ENCODE data around the gene CDA.

CDA gene

DNA sequence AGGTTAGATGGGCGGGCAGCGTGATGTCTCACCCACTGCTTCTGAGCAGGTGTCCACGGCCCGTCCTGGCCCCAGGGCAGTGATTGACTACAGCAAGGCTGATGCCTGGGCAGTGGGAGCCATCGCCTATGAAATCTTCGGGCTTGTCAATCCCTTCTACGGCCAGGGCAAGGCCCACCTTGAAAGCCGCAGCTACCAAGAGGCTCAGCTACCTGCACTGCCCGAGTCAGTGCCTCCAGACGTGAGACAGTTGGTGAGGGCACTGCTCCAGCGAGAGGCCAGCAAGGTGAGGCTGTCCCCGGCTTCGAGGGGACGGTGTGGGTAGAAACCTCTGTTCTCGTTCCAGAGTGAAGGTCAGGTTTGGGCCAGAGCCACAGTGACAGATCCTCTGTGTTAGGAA is 60.0 kb downstream of the CDA start:
- DNase-seq (no peak), ATAC-seq (no peak)

DNA sequence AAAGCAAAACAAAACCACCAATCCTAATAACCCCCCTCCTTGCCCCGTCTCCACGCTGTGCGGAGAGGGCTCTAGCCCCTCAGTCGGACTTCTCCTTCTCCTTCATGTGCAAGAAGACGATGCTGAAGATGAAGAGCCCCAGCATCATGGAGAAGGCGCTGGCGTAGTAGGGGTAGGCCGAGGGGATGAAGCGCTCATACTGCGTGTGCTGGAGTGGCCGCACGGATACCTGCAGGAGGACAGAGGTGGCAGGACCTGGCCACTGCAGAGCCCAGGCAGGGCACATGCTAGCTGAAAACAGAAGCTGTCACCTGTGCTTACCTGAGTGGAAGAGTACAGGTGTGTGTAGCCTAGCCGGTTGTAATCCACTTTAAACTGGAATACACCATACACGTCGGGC is 63.4 kb downstream of the CDA start:
- ATAC-seq = no peak
- DNase-seq = no peak

DNA sequence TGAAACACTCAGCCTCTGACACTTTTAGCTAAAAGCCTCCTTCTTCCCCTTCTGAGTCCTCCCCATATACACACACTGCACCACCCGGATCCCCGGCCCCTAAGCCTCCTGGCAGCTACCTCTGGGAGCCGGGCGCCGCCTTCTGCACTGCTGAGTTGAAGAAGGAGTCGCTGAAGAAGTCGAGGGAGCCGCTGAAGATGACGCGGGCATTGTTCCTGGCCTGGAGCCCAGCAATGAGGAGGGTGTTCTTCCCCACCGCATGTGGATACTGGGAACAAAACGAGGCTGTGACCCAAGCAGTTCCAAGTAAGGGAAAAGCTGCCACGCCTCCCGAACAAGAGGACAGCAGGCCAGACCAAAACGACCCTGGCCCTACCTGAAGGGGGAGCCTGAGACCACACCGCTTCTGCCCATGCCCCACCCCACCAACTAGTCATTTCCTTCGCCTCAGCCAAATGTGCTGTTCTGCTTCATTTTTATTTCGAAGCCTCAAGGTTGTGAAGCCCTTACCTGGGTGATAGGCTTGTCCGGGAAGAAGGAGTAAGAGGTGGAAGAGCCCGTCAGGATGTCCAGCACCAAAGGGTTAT is 65.3 kb downstream of the CDA start:
- DNase-seq (no peak), ATAC-seq (no peak)

DNA sequence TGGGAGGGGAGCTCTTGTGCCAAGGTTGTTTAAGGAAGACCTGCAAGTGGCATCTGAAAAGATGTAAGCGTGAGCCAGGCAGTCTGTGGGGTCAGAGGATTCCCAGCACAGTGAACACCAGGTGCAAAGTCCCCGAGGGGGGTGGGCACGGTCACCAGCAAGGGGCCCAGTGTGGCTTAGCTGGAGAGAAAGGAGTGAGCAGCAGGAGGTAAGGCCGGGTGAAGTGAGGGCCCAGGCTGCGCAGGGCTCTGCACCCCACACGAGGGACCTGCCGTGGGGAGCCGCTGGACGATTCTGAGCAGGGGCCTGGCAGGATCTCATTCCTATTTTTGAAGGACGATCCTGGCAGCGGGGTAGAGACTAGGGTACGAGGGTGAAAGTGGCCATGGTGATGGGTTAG is 68.1 kb downstream of the CDA start:
- ATAC-seq = no peak
- no peak for DNase-seq

DNA sequence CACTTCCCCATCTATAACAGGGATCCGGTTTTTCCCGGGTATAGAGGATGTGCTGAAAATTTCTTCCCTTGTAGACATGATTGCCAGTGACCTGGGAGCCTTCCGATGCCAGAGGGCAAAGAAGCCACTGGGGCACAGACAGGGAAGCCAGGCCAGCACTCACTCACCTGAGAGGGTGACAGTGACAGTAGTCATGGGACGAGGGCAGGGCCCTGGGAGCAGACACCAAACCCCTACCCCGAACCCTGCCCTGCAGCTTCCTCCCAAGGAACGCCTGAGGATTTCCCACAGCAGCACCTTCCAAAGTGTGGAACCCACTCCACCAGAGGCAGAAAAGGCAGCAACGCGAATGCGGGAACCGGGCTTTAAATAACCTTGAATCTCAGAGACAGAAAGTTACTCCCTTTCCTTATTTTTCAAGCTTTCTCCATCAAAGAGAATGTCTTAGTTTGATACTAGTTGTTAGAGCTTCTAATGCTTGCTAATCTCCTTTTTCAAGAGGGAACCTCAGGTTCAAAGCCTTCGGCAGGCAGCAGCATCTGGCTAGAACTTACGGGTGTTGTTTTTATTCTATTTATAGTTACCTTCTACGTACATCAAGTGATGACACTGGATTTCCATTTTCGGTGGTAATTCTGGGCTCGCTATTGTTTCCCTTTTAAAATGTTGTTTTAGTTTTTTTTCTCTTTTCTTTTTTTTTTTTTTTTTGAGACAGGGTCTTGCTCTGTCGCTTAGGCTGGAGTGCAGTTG is 69.4 kb downstream of the CDA start:
- no peak for ATAC-seq
- no peak for DNase-seq

DNA sequence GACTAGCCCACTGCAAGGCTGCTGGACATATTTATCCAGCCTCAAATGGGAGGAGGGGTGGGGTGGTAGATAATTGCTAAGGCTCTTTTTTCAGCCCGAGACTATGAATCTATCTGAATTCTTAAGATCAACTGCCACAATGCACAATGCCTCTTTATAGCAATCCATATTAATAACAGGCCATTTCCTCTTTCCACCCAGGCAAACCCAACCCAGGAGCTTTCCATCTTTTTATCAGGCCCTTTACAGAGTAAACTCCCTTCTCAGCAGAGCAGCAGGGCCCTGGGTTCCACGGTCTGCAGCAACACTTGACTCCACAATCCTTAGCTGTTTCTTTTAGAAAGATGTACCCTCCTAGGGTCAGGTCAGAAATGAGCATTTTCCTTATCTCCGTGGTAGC is 71.5 kb downstream of the CDA start:
- no peak for DNase-seq
- ATAC-seq = no peak

DNA sequence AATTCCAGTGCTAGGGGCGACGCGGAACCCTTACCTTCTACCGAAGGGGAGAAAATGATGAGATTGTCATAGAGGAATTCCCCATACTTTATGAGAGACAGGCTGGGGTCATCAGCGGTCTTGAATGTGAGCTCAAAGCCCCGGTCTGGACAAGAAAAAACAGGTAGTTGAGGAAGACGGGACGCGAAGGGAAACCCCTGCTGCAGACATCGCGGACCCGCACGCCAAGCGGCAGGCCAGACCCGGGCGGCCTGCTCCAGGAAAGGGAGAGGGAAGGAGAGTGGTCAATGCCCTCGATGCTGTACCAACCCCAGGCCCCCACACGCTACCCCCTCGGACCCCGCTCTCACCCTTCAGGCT is 71.9 kb downstream of the CDA start:
- DNase-seq = peak; percentile 27
- no peak for ATAC-seq

DNA sequence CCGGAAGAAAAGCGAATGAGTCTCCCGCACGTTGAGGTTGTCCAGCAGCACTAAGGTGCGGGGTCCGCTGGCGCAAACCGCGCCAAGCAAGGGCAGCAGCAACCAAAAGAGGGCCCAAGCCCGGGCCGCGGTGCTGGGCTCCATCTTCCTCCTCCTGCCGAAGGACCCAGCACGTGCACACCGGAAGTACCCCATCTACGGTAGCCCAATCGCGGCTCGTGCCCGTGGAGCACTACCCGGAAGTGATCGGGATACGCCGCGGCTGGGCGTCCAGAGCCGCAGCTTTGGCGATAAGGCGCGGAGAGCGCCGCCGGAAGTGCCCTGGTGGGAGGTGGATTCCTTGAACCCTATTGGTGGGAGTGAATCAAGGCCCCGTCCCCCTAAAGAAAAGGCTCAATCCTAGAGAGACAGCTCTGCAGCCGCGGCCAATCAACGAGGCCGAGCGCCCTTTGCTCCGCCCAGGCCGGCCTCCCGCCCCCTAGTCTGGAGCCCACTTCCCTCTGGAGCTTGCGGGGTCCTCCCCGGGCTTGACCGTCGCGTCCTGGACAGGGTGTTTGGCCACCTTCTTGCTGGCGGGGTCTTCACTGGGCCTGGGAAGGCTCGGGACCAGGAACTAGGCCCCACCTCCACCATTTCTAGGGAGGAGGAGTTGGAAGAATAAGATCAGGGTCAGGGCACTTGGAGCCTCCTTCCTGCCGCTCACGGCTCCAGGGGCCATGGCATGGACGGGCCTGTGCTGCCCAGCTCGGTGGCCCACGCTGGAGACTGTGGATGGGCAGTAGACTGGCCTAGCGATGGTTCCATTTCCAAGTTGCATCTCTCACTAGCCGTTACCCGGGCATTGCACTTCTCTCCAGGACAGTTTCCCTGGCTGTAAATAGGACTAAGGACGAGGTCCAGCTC is 72.6 kb downstream of the CDA start, which contains the start of gene DDOST:
DDOST (minus strand) TSS at position 163 of the 903 bp plus-strand sequence; CDS start at position 144, 19 bp downstream.
- peak; percentile 99 for ATAC-seq

DNA sequence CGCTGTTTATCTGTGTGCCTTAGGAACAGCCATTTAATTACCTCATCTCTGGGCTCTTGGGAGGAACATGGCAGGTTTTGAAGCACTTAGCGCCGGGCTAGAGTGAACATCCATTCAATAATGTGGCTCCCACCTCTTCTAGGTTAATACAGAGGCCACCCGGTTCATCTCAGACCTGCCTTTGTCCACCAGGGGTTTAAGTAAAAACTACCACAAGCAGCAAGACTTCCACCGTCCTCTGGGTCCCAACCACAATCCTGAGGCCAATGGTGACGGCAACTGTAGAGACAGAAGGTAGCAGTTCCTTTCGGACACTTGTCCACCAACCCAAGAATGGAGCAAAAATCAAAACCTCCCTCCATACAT is 73.2 kb downstream of the CDA start:
- no peak for DNase-seq
- no peak for ATAC-seq

More for the DNA sequence above, 72.6 kb downstream of the CDA start, which contains the start of gene DDOST:
- peak; percentile 94 for DNase-seq

DNA sequence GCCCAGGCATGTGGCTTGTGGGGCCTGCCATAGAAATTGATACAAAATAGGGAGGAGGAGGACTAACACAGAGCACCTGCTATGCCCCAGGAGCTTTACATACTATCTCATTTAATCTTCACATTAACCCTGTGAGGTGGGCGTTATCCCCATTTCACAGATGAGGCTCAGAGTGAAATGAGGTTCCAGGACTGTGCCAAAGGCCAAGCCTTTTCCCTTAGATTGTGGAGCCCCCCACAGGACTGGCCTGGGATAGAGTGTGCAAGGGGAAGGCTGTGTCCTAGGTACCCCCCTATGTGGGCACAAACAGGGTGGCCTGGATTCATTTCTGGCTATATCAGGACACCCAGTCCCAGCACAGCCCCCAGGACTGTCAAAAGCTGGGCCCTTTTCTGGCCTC is 74.5 kb downstream of the CDA start:
- DNase-seq = no peak
- ATAC-seq = no peak

DNA sequence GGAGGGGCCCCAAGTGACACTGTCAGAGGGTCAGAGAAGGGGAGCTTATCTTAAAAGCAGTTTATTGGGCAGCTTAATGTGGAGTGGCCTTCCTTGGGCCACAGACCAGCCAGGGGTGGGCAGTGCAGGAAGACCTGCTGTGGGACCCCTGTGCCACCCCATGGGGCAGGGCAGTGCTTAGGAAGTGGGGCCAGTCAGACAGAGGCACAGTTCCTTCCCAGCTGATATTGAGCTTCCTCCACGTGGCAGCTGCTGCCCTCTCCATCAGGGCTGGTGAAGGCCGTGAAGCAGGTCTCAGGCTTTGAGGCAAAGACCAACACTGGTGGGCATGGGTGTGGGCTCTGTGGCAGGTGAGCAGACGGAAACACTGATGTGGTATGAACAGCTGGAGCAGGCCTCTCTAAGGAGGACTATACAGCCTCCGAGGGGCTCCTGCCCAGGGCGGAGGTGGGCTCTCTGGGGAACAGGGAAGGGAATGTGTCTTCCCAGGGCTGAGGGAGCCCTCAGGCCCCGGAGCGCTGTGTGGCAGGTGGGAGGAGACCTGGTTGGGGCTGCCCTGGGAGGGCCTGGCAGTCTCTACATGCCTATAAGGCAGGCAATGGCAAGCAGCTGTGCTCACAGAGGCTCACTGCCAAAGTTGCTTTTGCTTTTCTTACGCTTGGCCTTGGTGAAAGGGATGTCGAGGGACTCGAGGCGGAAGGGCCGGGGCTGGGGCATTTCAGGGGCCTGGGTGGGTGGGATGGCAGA is 75.2 kb downstream of the CDA start:
- DNase-seq (no peak), ATAC-seq (no peak)

DNA sequence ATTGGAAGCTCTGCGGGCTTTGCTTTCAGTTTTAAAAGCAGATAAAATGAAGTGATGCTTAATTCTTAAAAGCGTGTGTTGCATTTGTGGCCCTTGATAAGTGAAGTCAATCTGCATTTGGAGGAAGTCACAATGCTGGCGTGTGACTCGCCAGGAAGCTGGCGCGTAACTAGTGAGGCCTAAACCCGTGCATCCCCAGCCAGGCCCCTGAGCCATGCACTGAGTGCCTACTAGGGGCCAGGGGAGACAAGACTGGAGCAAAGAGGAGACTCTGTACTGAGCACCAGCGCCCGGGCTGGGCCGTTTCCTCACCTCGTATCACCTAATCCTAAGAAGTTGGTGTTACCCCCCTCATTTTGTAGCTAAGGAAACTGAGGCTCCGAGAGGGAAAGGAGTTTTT is 76.8 kb downstream of the CDA start:
- no peak for ATAC-seq
- no peak for DNase-seq

DNA sequence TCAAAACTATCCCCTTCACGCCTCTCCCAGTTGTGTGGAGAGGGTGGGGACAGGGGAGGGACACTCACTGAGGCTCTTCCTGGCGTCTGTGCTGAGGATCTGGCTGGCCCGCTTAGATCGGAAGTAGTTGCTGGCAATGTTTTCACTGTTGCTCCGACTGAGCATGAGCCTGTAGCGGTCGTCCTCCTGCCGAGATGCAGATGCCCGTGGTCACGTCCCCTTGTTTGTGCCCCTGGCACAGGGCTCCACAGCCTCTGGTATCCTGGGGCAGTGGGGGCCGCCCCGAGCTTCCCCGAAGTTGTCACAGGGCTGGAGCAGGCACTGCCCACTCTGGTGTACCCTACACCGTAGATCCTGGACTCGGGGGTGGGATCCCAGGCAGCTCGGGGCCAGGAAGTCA is 77.2 kb downstream of the CDA start:
- ATAC-seq (no peak), DNase-seq (no peak)

DNA sequence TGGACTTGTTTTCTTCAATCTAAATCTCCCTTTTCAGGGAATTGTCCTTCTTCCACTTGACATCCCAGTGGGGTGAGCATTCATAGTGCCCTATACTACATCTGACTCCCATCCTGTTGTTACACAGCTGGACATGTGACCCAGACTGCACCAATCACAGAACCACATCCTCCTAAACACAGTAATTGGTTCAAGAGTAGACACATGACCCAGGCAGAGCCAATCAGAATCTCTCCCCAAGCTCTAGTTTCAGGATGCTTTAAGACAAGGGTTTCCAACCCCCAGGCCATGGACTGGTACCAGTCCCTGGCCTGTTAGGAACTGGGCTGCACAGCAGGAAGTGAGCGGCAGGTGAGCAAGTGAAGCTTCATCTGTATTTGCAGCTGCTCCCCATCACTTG is 77.9 kb downstream of the CDA start:
- ATAC-seq = peak; percentile 76
- DNase-seq = no peak

All from stimulated activated naive CD8-positive, alpha-beta T cell treated with anti-CD3 and anti-CD28 coated beads, Interleukin-15, Interleukin-2, amounts not matched to agents 100 U/mL and 50 U/mL, for 24 hours (primary cell).